Activated CD8-positive, alpha-beta memory T cell treated with anti-CD3 and anti-CD28 coated beads for 1 hour (primary cell): Measurements from ENCODE around the gene SRCAP.
"Not testable (repeated sequence)": the region's sequence is repeated elsewhere in the genome, so short reads cannot be mapped to it uniquely, and the experiment has no call there.

Experiments
- DNase-seq, 2 donors: peaks; one replicate each; pipeline ENCODE4 v3.0.0-alpha.2; 2020; ENCODE audit warnings: low read depth in 1 of 2; ENCODE audit errors: extremely low read depth in 1 of 2

Gene SRCAP

DNA sequence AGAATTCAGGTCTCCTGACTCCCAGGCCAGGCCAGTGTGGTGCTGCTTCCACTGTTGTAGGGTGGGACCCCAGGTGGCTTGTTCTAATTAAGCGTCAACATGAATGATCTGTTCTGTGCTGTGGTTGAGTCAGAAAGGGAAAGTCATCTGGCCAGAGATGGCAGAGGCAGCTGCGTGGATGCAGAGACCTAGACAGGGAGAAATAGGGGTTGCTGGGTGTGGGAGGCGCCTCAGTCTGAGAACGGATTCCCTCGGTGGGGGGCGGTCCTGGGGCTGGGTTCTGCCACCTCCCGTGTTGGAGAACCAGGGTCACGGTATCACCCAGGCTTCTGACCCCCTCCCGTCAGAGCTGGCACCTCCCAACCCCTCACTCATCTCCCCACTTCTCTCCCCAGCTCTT lies 35.2 kb upstream of the SRCAP start:
- DNase-seq, result no peak

DNA sequence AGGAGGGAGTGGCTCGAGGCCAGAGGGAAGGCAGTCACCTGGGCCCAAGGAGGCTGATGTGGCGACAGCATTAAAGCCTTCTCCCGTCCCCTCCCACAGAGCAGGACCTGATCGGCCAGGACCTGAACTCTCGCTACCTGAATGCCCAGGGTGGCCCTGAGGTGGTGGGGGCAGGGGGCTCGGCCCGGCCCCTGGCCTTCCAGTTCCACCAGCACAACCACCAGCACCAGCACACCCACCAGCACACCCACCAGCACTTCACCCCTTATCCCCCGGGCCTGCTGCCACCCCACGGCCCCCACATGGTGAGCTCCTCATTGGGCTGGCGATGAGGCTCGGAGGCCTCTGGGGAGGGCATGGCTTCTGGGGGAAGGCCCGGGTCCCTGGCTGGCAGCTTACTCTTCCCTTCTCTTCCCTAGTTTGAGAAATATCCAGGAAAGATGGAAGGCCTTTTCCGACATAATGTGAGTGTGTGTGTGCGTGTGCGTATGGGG lies 34.3 kb upstream of the SRCAP start:
- DNase-seq, result no peak

DNA sequence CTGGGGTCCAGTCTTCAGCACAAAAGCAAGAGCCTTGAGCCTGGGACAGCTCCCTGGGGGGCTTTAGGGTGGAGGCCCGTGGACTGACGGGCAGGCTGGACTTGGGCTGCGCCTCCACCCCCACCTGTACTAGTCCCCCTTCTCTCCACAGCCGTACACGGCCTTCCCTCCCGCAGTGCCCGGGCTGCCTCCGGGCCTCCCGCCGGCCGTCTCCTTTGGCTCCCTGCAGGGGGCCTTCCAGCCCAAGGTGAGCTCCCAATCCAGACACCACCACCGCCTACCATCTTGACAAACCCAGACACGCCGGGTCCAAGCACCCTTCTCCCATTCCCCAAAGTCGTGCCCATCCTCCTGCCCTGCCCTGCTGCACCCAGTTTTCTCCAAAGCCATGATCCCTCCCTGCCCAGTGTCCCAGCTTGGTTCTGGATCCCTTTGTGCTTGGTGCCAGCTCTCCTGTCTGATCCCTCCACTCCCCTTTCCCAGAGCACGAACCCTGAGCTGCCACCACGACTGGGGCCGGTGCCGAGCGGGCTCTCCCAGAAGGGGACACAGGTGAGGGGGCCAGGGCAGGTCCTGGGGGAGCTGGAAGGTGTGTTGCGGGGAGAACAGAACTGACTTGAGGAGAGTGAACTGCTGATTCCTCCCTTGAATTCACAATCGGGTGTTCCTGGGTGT lies 33.7 kb upstream of the SRCAP start:
- no peak for DNase-seq

DNA sequence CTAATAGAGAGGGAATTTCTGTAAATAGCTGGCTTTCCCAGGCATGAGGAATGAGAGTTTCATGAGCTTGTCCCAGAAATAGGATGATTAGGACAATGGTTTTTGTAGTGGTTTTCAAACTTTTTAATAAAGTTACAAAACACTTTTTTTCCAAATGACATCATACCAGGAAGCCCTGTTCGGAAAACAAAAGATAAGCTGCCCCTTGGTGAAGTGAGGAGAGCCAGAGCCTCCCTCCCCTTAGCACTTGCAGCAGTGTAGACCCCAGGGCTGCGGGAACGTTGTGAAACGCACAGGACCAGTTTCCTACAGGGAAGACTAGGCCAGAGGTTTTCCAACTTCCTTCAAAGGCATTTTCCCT lies 33.2 kb upstream of the SRCAP start:
- no peak for DNase-seq

DNA sequence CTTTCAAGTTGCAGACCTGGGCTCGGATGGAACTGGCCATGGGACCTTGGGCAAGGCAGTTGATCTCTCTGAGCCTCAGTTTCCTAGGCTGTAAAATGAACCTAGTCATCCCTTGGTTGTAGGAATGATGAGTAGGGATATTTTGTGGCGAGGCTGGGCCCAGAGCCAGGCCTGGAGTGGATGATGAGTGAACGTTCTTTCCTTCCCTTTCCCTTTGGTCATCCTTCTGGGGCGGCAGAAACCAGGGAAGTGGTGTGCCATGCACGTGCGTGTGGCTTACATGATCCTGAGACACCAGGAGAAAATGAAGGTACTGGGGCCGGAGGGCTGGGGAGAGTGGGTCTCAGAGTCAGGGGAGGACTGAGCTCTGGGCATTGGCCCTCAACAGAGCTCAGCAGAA lies 32.3 kb upstream of the SRCAP start:
- no peak for DNase-seq

DNA sequence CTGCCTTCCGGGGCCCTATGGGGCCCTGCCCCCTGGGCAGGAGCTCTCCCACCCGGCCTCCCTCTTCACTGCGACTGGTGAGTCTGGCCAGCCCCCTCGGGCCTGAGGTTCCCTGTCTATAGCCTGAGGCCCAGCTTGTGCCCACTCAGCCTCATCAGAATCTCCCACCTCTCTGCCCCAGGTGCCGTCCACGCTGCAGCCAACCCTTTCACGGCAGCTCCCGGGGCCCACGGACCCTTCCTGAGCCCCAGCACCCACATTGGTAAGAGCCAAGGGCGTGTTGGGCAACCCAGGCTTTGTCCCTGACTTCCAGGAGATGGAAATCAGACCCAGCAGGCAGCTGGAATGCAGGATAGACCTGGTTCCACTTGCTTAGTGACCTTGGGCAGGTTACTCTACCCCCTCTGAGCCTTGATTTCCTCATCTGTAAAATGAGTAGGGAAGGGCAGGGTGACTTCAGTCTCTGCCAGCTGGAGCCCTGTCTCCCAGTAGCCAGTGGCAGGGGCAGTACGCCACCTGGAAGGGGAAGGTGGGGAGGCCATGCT lies 31.5 kb upstream of the SRCAP start:
- no peak for DNase-seq

DNA sequence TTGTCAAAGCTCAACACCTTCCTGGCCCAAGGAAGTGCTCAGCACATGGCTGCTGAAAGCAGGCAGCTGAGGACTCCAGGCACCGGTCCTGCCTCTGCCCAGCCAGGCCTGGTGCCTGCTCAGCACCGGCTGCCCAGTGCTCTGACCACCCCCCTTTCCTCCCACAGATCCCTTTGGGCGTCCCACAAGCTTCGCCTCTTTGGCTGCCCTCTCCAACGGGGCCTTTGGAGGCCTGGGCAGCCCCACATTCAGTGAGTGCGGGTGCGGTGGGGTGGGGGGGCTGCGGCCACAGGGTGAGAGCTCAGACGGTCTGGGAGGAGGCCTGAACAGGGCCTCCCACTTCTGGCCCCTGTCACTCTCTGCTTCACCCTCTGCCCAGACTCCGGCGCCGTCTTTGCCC lies 30.6 kb upstream of the SRCAP start:
- DNase-seq, result no peak

DNA sequence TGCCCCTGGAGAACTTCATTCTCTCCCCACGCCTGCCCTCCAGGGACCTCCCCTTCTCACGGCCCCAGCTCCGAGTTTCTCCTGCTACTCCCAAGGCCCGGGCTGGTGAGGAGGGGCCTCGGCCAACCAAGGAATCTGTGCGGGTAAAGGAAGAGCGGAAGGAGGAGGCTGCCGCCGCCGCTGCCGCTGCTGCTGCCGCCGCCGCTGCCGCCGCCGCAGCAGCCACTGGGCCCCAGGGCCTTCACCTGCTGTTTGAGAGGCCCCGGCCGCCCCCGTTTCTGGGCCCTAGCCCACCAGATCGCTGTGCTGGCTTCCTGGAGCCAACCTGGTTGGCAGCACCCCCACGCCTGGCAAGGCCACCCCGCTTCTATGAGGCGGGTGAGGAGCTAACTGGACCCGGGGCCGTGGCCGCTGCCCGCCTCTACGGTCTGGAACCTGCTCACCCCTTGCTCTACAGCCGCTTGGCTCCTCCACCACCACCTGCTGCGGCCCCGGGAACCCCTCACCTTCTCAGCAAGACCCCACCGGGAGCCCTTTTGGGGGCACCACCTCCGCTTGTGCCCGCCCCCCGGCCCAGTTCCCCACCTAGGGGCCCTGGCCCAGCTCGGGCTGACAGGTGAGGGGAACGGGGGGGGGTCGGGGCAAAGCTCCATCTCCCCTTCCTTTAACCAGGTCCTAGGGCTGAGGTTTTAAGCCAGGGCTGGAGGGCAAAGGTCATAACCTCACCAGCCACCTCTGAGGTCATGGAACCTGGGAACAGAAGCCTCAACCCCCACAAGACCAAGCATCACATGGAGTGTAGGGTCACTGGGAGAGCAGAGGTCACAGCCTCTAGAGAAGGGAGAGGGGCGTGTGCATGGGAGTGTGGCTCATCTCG lies 29.7 kb upstream of the SRCAP start:
- no peak for DNase-seq

DNA sequence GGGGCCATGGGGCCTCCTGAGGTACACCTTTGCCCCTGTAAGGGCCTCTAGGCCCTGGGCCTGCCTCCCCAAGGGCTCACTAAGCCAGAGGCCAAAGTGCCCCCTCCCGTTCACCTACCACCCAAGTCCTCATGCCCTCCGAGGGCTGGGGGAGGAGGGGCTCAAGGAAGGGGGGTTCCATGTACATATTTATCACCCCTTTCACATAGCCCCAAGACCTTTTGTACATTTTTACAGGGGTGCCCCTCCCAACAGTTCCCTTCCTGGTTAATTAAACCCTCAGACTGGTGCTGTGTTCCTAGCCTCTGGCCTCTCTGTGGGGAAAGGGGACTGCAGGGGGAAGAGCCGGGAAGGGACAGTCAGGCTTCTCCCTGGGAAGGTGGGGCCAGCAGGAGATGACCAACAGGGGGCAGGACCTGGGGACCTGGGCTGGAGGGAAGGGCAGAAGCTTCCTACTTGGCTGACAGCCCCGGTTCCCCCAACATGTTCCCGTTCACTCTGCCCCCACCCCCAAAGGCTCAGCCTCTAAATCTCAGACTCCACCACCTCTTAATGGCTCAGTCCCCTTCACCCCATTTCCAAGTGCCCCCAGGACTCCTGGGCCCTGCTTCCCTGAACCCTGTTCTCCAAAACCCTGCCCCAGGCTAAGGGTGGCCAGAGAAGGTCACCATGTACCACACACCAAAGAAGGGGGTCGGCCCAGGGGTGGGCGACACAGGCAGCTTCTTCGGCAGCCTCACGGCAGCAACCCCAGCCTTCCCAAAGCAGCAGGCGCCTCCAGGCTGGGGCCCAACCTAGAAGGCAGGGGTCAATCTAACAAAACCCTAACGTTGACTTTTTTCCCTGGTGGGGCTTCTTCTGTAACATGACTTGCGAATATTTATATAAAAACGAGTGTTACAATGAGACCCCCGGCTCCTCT lies 28.8 kb upstream of the SRCAP start:
- DNase-seq, result no peak

DNA sequence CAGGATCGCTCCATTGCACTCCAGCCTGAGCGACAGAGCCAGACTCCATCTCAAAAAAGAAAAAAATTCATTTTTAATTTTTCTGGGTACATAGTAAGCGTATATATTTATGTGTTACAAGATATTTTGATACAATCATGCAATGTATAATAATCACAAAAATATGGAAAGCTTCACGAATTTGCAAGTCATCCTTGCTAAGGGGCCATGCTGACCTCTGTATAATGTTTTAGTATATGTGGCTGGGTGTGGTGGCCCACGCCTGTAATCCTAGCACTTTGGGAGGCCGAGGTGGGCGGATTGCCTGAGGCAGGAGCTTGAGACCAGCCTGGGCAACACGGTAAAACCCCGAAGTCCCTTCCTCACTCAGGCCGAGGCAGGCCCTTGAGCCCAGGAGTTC lies 23.8 kb upstream of the SRCAP start:
- no peak for DNase-seq

DNA sequence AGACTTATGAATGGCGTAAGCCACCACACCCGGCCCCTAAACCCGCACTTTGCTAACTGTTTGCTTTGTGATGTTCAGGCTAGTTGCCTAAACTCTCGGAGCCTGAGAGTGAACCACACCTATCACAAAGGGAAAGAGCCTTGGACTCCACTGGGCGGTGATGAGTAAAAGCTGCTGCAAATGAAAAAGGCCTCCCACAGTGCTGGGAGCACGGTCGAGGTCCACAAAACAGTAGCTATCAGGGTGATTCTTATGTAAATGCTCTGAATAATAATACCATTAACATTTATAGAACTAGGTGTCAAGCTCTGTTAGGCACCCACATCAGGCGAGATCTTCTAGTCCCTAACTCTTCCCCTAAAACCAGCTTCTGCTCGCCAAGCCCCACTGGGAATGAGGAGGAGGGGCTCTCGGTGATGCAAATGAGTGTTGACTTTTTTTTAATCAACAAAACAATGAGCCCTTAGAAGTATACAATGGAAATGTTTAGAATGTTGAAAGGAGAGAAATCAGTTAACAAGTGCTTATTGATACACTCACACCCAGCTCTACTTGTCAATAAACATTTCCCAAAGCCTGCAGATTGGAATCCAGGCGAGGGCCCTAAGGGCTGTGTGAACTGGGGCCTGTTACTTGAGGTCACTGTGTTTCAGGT lies 20.9 kb upstream of the SRCAP start:
- no peak for DNase-seq

DNA sequence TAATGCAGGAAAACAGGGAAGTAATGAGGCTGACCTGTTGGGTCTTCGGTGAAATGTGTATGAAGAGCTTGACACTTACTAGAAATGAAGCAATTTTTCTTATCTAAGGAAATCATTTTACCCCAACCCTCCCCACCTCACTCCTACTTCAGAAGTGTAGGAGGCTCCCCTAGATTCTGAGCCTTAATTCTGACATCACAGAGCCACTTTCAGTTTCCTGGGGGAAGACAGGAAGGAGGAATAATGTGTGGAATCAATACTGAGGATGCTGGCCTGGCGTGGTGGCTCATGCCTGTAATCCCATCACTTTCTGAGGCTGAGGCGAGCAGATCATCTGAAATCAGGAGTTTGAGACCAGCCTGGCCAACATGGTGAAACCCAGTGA lies 20.4 kb upstream of the SRCAP start:
- DNase-seq, result no peak

DNA sequence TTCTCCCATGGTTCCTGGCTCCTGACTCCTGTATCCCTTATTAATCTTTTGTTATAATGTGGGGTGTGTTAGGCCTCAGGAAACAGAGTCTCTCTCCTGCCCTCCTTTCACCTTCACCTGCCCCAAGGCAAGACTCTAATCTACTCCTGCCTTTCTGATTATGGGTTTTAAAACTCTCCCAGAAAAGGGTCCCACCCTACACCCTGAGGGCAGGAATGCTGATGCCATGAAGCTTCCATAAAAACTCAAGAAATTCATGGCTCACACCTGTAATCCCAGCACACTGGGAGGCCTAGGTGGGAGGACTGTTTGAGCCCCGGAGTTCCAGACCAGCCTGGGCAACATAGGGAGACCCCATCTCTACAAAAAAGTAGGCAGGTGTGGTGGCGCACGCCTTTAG lies 18.6 kb upstream of the SRCAP start:
- DNase-seq, result no peak

DNA sequence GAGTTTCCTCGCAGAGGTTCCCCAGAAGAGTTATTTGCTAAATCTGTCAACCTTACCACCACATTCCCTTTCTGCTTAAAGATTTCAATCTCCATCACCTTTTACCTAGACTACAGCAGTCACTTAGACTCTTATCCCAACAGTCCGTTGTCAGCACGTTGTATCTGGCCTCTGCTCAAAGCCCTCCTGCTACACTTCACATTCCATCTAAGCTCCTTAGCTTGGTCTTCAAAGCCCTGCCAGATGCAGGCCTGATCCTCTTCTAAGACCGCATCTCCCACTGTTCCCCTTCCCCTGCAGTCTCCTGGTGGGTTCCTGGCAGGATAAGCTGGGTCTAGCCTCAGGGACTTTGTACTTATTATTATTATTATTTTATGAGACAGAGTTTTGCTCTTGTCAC lies 10.3 kb upstream of the SRCAP start:
- no peak for DNase-seq

DNA sequence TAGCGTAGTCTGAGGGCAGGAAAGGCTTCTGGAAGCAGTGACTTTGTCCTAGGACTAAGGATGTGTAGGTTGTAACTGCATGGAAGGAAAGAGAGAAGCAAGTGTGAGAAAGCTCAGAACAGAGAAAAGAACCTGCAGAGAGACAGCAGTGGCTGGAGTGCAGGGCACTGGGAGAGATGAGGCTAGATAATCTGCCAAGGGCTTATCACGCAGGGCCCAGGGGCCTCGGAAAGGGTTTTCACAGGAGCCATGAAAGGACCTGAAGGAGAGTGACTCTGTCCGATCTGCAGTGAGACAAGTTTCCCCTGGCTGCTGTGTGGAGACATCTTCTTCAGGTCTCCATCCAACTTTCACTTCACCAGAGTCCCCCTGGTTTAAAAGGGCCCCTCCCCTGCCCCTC lies 7.1 kb upstream of the SRCAP start:
- no peak for DNase-seq

DNA sequence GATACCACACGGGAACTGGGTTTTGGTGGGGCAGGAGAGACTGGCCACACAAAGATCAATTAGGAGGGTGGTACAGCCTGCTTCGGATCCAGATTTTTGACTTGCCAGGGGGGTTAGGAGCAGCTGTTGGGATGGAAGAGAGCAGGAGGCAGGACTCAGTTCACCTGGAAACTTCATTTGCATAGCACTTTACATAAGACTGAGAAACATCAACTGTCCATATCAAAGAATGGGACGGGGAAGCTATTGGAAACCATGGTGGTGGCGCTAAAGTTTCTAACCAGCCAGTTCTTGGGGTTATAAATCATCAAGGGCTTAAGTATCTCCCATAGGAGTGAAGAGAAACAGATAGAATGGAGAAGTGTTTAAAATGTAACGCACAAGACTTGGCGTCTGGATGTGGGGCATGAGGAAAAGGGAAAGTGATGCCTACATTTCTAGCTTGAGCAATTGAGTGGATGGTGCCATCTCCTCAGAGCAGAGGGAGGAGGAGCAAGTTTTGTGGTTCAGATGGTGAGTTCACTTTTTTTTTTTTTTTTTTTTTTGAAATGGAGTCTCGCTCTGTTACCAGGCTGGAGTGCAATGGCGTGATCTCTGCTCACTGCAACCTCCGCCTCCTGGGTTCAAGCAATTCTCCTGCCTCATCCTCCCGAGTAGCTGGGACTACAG lies 6.4 kb upstream of the SRCAP start:
- DNase-seq, result no peak

DNA sequence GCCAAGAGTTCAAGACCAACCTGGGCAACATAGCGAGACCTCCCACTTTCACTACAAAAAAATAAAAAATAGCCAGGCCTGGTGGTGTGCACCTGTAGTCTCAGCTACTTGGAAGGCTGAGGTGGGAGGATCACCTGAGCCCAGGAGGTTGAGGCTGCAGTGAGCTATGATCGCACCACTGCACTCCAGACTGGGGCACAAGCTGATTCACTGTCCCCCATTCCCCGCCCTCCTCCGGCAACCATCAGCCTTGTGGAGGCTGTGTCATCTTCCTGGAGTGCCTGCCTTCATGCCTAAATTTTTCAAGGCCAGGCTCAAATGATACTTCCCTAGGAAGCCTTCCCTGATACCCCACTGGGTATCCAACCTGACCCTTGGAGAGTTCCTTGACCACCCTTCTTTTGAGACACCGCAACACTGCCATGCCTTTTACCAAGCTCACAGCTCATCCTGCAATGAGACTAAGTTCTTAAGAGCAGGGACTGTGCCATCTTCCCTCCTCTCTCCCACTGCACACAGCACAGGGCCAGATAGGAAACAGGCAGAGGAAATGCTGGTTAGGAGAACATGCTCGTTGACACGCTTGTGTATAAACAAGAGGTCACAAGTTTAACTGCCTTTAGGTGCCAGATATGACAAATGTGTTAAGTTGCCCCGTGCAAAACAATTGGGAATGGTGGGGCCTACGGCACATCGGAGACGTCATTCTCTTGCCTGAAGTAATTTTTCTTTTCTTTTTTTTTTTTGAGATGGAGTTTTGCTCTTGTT lies 3.9 kb upstream of the SRCAP start:
- no peak for DNase-seq

DNA sequence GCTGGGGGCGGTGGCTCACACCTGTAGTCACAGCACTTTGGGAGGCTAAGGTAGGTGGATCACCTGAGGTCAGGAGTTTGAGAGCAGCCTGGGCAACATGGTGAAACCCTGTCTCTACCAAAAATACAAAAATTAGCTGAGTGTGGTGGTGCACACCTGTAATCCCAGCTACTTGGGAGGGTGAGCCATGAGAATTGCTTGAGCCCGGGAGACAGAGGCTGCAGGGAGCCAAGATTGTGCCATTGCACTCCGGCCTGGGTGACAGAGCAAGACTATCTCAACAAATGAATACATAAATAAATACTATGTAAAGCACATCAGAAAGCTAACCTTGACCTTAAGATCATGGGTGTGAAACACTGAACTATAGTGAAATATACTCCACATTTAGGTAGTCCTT lies 2.3 kb upstream of the SRCAP start:
- not testable (repeated sequence) for DNase-seq
